Measurements from ENCODE around the gene RNF145. TPM values are rescaled to one million over a fixed set of nuclear protein-coding genes. Genes with fewer than 3 reads are reported as not detected.

Gene RNF145
- total and polyA plus RNA-seq, 8 donors, result 7.0 to 96.9 (median 45.8) TPM

- WGBS, 5 donors, result 39 to 56% (median 48%) methylated on average over 2 of the region's 2 CpGs
- no peaks in the 10 kb centered on the region for H3K27me3 ChIP-seq
- H3K9me3 ChIP-seq, result no peaks in the 10 kb centered on the region
- peaks cover 0 to 5% (median 0%) of the 10 kb centered on the region in 4 donors for H3K4me1 ChIP-seq
- no peaks in the 10 kb centered on the region for H3K36me3 ChIP-seq
- intact Hi-C loops (cut with DNase I; ENCODE audit: low total_unique reads), result no loop called here
- DNase-seq, result no peak
- H3K4me3 ChIP-seq, result no peak overlapping the region
- no peak for TF ChIP-seq POLR2AphosphoS5 (IDR thresholded peaks at IDR 0.05)
- no peak for TF ChIP-seq EP300 (IDR thresholded peaks at IDR 0.05)
- no peak for TF ChIP-seq POLR2A (IDR thresholded peaks at IDR 0.05)
- TF ChIP-seq, protein P1, sequence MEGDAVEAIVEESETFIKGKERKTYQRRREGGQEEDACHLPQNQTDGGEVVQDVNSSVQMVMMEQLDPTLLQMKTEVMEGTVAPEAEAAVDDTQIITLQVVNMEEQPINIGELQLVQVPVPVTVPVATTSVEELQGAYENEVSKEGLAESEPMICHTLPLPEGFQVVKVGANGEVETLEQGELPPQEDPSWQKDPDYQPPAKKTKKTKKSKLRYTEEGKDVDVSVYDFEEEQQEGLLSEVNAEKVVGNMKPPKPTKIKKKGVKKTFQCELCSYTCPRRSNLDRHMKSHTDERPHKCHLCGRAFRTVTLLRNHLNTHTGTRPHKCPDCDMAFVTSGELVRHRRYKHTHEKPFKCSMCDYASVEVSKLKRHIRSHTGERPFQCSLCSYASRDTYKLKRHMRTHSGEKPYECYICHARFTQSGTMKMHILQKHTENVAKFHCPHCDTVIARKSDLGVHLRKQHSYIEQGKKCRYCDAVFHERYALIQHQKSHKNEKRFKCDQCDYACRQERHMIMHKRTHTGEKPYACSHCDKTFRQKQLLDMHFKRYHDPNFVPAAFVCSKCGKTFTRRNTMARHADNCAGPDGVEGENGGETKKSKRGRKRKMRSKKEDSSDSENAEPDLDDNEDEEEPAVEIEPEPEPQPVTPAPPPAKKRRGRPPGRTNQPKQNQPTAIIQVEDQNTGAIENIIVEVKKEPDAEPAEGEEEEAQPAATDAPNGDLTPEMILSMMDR (IDR thresholded peaks at IDR 0.05), result no peak
- no peak overlapping the region for H3K27ac ChIP-seq
Measured at GRCh38 chr5:159218595-159219023, 9.3 kb upstream of the RNF145 start.

- Histone ChIP-seq H3K27ac (no peak overlapping the region), H3K9me3 (no peaks in the 10 kb centered on the region), H3K36me3 (no peaks in the 10 kb centered on the region), H3K27me3 (no peaks in the 10 kb centered on the region), H3K4me3 (no peak overlapping the region), H3K4me1 (peaks cover 0 to 5% (median under 1%) of the 10 kb centered on the region in 4 donors)
- WGBS, 5 donors, result 78 to 92% (median 86%) methylated on average over 2 of the region's 2 CpGs
- DNase-seq, result no peak
- TF ChIP-seq, protein P1 (IDR thresholded peaks at IDR 0.05), result no peak
- TF ChIP-seq POLR2AphosphoS5 (IDR thresholded peaks at IDR 0.05) (no peak), POLR2A (IDR thresholded peaks at IDR 0.05) (no peak), EP300 (IDR thresholded peaks at IDR 0.05) (no peak)
- intact Hi-C loops (cut with DNase I; ENCODE audit: low total_unique reads), result no loop called here
Measured at GRCh38 chr5:159217236-159217635, 7.9 kb upstream of the RNF145 start.

DNA sequence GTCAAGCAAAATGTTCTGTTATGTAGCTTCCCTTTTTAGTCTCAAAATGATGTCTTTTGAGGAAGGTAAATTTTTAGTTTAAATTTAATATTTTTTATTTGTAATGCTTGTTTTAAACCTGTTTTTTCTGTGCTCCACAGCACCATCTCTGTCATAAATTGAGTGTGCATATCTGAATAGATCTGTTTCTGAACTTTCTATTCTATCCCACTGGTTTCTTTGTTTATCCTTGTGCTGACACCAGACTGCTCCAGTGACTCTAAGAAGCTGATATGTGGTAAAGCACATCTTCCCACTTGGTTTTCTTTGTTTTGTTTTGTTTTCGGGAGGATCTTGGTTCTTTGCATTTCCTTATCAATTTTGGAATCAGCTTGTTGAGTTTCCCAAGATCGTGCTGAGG lies 7.1 kb upstream of the RNF145 start:
- TF ChIP-seq, protein P1 (IDR thresholded peaks at IDR 0.05), result no peak
- TF ChIP-seq POLR2AphosphoS5 (IDR thresholded peaks at IDR 0.05), result no peak
- TF ChIP-seq POLR2A (IDR thresholded peaks at IDR 0.05), result no peak
- TF ChIP-seq EP300 (IDR thresholded peaks at IDR 0.05), result no peak
- H3K27ac ChIP-seq, result no peak overlapping the region
- 62 to 75% (median 67%) methylated on average over 2 of the region's 2 CpGs for WGBS, 5 donors

GRCh38 chr5:159215886-159216285 lies 6.5 kb upstream of the RNF145 start:
- H3K4me1 ChIP-seq, result peaks cover 6 to 15% (median 11%) of the 10 kb centered on the region in 4 donors
- H3K36me3 ChIP-seq, result no peaks in the 10 kb centered on the region
- H3K4me3 ChIP-seq, result no peak overlapping the region
- H3K9me3 ChIP-seq, result no peaks in the 10 kb centered on the region
- DNase-seq, result no peak
- H3K27me3 ChIP-seq, result no peaks in the 10 kb centered on the region
- 91 to 96% (median 92%) methylated on average over 3 of the region's 3 CpGs for WGBS, 5 donors
- intact Hi-C loops (cut with DNase I; ENCODE audit: low total_unique reads), result no loop called here
- H3K27ac ChIP-seq, result no peak overlapping the region
- TF ChIP-seq, protein P1 (IDR thresholded peaks at IDR 0.05), result no peak
- TF ChIP-seq EP300 (IDR thresholded peaks at IDR 0.05) (no peak), POLR2AphosphoS5 (IDR thresholded peaks at IDR 0.05) (no peak), POLR2A (IDR thresholded peaks at IDR 0.05) (no peak)

More for the DNA sequence above, 7.1 kb upstream of the RNF145 start:
- Histone ChIP-seq H3K4me1 (peaks cover under 1 to 9% (median 6%) of the 10 kb centered on the region in 4 donors), H3K4me3 (no peak overlapping the region), H3K36me3 (no peaks in the 10 kb centered on the region), H3K27me3 (no peaks in the 10 kb centered on the region), H3K9me3 (no peaks in the 10 kb centered on the region)
- intact Hi-C loops (cut with DNase I; ENCODE audit: low total_unique reads), result no loop called here
- DNase-seq, result no peak
